Measurements from ENCODE around the gene UXS1.

DNA sequence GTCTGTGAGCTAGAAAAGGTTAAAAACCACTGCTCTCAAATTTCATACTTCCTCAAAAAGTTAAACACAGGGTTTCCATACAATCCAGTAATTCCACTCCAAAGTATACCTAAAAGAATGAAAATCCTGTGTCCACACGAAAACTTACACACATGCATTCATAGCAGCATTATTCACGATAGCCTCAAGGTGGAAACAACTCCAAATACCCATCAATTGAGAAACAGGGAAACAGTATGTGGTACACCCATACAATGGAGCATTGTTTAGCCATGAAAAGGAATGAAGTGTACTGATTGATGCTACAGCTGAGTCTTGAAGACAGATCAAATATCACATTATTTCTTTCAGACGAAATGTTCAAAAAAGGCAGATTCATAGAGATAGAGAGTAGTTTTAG, 36.7 kb downstream of the UXS1 start:
- TF ChIP-seq, protein P1, sequence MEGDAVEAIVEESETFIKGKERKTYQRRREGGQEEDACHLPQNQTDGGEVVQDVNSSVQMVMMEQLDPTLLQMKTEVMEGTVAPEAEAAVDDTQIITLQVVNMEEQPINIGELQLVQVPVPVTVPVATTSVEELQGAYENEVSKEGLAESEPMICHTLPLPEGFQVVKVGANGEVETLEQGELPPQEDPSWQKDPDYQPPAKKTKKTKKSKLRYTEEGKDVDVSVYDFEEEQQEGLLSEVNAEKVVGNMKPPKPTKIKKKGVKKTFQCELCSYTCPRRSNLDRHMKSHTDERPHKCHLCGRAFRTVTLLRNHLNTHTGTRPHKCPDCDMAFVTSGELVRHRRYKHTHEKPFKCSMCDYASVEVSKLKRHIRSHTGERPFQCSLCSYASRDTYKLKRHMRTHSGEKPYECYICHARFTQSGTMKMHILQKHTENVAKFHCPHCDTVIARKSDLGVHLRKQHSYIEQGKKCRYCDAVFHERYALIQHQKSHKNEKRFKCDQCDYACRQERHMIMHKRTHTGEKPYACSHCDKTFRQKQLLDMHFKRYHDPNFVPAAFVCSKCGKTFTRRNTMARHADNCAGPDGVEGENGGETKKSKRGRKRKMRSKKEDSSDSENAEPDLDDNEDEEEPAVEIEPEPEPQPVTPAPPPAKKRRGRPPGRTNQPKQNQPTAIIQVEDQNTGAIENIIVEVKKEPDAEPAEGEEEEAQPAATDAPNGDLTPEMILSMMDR (IDR thresholded peaks at IDR 0.05; ENCODE audit: low read length) = no peak
- TF ChIP-seq EZH2 (IDR thresholded peaks at IDR 0.05; ENCODE audit: borderline replicate concordance, low read length) = no peak

Data from OCI-LY1 (cell line).